Lung (tissue), 12 donors: ENCODE data around the gene MOCS3. TPM values are rescaled to one million over a fixed set of nuclear protein-coding genes. Genes with fewer than 3 reads are reported as not detected.

Experiments
- ATAC-seq: fragments of 200-7000 bp; cut with Tn5 transposase; one replicate; pipeline ENCODE4 v1.9.1; 2020; ENCODE audit warnings: moderate number of reproducible peaks; ENCODE audit not compliant: insufficient read depth, low FRiP score
- DNase-seq, 3 donors: peaks; one replicate each; pipeline ENCODE4 v3.0.0-alpha.2; 2013 to 2017
- H3K27ac ChIP-seq, 2 donors: one replicate each; pipeline ENCODE4 v1.5.1; 2013; ENCODE audit warnings: mild to moderate bottlenecking in 2 of 2, moderate library complexity in 2 of 2, control low read depth in 1 of 2, inconsistent platforms in 1 of 2, low read depth in 1 of 2, low read length in 1 of 2
- H3K27me3 ChIP-seq, 3 donors: one replicate each; pipeline ENCODE4 v1.5.1; 2013; ENCODE audit warnings: low read length in 2 of 3; ENCODE audit not compliant: control insufficient read depth in 3 of 3, insufficient read depth in 3 of 3
- H3K36me3 ChIP-seq, 4 donors: one replicate each; pipeline ENCODE4 v1.5.1; 2013; ENCODE audit warnings: low read length in 4 of 4, mild to moderate bottlenecking in 1 of 4, moderate library complexity in 1 of 4; ENCODE audit not compliant: control insufficient read depth in 4 of 4, insufficient read depth in 4 of 4
- H3K4me1 ChIP-seq, 5 donors: one replicate each; pipeline ENCODE4 v1.5.1; 2013; ENCODE audit warnings: low read length in 5 of 5, mild to moderate bottlenecking in 2 of 5, moderate library complexity in 1 of 5; ENCODE audit not compliant: control insufficient read depth in 5 of 5, insufficient read depth in 5 of 5
- H3K4me3 ChIP-seq: one replicate; pipeline ENCODE4 v1.5.1; 2013; ENCODE audit warnings: mild to moderate bottlenecking, control low read depth, moderate library complexity
- H3K9ac ChIP-seq, 2 donors: one replicate each; pipeline ENCODE4 v1.5.1; 2013; ENCODE audit warnings: low read length in 2 of 2, control low read depth in 1 of 2; ENCODE audit not compliant: insufficient read depth in 1 of 2
- H3K9me3 ChIP-seq, 4 donors: one replicate each; pipeline ENCODE4 v1.5.1; 2013; ENCODE audit warnings: low read length in 3 of 4, mild to moderate bottlenecking in 1 of 4, moderate library complexity in 1 of 4; ENCODE audit not compliant: control insufficient read depth in 4 of 4, insufficient read depth in 3 of 4
- CTCF ChIP-seq: IDR thresholded peaks from 2 replicates; pipeline ENCODE4 v1.5.1; 2012; ENCODE audit warnings: mild to moderate bottlenecking; ENCODE audit errors: control extremely low read depth, extremely low read depth
- WGBS, 2 donors: extraction: QIAGEN DNeasy Blood & Tissue Kit; methylation state at CpG; one replicate each; pipeline ENCODE4 v1.1.7; 2013; 5-methylcytosine and 5-hydroxymethylcytosine counted together
- polyA plus RNA-seq, 2 donors: library from polyadenylated mRNA; stranded (reverse); fragments of 200-250 nt; gene quantifications; one replicate each; pipeline ENCODE4 v1.2.1, GENCODE V29; 2013
- total RNA-seq, 2 donors: library from RNA; depleted of rRNA in 1 of 2; stranded (reverse); fragments of >200 nt in 1 of 2; gene quantifications; one replicate each; pipeline ENCODE4 v1.2.1, GENCODE V29; 2014 to 2021
- donor health status: control.
- donor health status: control.
- donor health status: Bipolar disorder and iron deficiency.
- donor health status: healthy.
- donor health status: DM: yes; HTN: yes; CAD: no.

The MOCS3 gene
- total and polyA plus RNA-seq, 4 donors, result 1.8 to 5.9 (median 3.4) TPM

GRCh38 chr20:50931306-50932015 lies 27.2 kb upstream of the MOCS3 start, which contains the start of gene ADNP:
Gene ADNP (minus strand): TSS chr20:50931437. CDS start chr20:50903996, 27,441 bp downstream.
- H3K4me1 ChIP-seq, result peaks cover 5 to 44% (median 11%) of the 10 kb centered on the region in 5 donors
- peak within 1 kb of the TSS; percentile 95 to 100 for H3K27ac ChIP-seq
- H3K27me3 ChIP-seq, result no peaks in the 10 kb centered on the region
- H3K36me3 ChIP-seq, result peaks cover 2 to 15% (median 9%) of the 10 kb centered on the region in 4 donors
- no peaks in the 10 kb centered on the region for H3K9me3 ChIP-seq
- DNase-seq, result peak; percentile 95 to 97 (median 97)
- TF ChIP-seq CTCF, result peak; percentile 44
- H3K9ac ChIP-seq, result peak within 1 kb of the TSS; percentile 57 to 87
- peak; percentile 88 for ATAC-seq
- WGBS, 2 donors, result 1% methylated on average over 51 to 58 of the region's 58 CpGs
- peak within 1 kb of the TSS; percentile 98 for H3K4me3 ChIP-seq

- Histone ChIP-seq H3K36me3 (peaks cover 2 to 21% (median 10%) of the 10 kb centered on the region in 4 donors), H3K4me3 (peak overlapping the region; percentile 98)
- WGBS, 2 donors, result 43 to 59% methylated on average over 6 of the region's 6 CpGs
These were observed 26.6 kb upstream of the MOCS3 start for GRCh38 chr20:50932016-50932485.

GRCh38 chr20:50932691-50933280 lies 25.8 kb upstream of the MOCS3 start:
- no peak for ATAC-seq
- peak in 2 of 3 donors; percentile 71 to 73 for DNase-seq
- Histone ChIP-seq H3K4me1 (peaks cover 5 to 36% (median 8%) of the 10 kb centered on the region in 5 donors), H3K9ac (no peak overlapping the region), H3K36me3 (peaks cover 2 to 22% (median 10%) of the 10 kb centered on the region in 4 donors), H3K27me3 (no peaks in the 10 kb centered on the region), H3K27ac (no peak overlapping the region), H3K4me3 (no peak overlapping the region), H3K9me3 (no peaks in the 10 kb centered on the region)
- WGBS, 2 donors, result 70 to 93% methylated on average over 1 of the region's 1 CpG
- no peak for TF ChIP-seq CTCF

More at GRCh38 chr20:50932016-50932485, 26.6 kb upstream of the MOCS3 start:
- TF ChIP-seq CTCF, result no peak
- Histone ChIP-seq H3K9ac (no peak overlapping the region), H3K27me3 (no peaks in the 10 kb centered on the region), H3K4me1 (peaks cover 5 to 43% (median 11%) of the 10 kb centered on the region in 5 donors), H3K27ac (peak overlapping the region; percentile 95 to 100), H3K9me3 (no peaks in the 10 kb centered on the region)
- peak in 1 of 3 donors; percentile 59 for DNase-seq
- no peak for ATAC-seq
